ENCODE measurements around the gene ATP5MK.

- TF ChIP-seq CTCF (IDR thresholded peaks at IDR 0.05) (no peak), POLR2A (IDR thresholded peaks at IDR 0.05) (no peak), EP300 (IDR thresholded peaks at IDR 0.05) (no peak)
These were observed 1.0 kb upstream of the ATP5MK start for GRCh38 chr10:103397191-103397825.

Measured in ovary (tissue), 3 donors.